GM21526 (cell line): ENCODE measurements around the gene CHRNA5.

Source experiments
- ATAC-seq: cut with Tn5 transposase; IDR thresholded peaks from one replicate; pipeline ENCODE4 v1.9.1; 2021; ENCODE audit warnings: moderate library complexity; ENCODE audit not compliant: unreplicated experiment, low FRiP score

The CHRNA5 gene

DNA sequence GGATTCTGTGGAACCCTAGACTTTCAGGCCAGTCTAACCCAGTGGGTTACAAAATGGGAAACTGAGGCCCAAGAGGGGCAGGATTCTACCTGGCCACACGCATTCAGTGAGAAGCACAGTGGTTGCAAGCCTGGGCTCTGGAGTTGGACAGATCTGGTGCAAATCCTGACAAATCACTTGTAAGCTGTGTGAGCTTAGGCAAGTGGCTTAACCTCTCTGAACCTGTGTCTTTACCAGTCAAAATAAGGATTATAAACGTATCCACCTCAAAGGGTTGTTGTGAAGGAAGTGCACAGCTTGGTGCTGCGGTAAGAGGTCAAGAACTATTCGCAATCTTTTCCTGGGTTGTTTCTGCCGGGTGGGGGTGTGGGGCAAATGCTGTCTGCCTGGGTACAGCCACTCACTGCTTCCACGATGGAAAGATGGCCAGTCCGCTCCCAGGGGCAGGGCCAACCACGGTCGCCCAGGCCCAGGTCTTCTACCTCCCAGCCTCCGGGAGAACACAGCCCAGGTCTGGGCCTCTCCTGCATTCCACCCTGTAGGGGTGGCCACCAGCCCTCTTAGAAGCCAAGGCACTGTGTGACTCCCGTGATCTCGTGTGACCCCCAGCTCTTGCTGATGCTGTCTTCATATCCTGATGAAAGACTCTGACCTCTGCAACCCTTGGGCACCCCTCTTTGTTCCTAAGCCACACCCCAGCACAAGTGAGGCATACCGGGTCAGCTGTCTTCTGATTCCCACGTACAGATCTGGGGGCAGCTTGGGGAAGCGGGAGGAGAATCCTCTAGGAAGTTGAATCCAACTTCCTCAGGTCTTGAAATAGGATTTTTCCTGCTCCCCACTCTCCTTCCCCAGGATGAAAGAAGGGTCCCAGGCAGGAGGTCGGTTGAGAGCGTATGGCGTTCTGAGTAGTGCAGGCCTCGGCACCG is 54.0 kb downstream of the CHRNA5 start:
- ATAC-seq, result no peak

- no peak for ATAC-seq
Observed at GRCh38 chr15:78620021-78620526, 54.8 kb downstream of the CHRNA5 start.

GRCh38 chr15:78620527-78621421 is 55.5 kb downstream of the CHRNA5 start, which contains the start of gene CHRNA3:
TSS of gene CHRNA3 (minus strand) at chr15:78620996. CDS start at chr15:78620794, 202 bp downstream.
- ATAC-seq, result no peak

DNA sequence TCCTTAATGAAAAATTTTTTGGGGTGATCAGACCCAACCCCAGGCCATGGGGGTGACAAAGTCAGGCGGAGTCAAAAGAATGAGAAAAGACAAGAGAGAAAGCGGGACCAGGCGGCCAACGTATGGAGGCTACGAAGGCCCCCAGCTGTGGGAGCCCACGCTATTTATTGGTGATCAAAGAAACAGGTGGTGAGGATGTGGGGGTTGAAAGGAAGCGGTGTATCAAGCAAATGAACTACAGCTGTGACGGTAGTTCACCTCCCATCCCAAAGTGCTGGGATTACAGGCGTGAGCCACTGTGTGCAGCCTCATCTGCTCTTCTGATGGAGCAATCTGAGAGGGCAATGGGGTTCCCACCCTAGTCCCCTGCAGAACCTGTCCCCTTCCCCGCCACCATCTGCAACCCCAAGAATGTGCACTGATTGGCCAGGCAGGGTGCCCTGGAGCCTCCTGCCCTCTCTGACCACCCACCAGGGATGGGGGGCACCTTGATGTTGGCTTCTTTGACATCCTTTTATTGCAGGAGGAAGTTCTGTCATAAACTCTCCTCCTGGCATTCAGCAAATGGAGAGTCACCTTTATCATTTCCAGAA is 56.6 kb downstream of the CHRNA5 start:
- ATAC-seq, result no peak

DNA sequence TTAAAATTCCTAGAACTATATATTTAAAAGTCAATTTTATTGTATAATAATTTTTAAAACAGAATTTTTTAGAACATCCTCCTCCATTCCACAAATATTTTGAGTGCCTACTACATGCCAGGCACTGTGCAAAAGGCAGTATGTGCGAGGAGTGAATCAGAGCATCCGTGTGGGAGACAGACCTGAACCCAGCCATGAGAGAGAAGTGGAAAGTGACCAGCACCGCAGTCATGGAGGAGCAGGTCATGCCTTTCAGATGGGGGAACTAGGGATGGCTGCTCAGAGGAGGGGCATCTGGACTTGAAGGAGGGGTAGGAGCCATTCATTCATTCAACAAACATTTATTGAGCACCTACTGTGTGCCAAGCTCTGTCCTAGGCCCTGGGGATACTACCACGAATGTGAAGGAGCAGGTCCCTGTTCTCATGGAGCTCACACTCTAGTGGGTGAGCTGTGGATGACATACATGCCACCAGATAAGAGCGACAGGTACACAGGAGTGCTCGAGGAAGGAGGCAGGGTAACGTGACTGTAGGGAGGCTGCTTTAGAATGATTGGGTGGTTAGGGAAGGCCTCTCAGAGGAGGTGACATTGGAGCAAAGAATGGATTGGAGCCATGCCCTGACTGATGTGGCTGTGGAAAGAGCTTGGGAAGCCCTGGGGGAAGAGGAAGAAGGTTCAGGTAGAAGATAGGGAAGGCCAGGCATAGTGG is 58.6 kb downstream of the CHRNA5 start:
- no peak for ATAC-seq

DNA sequence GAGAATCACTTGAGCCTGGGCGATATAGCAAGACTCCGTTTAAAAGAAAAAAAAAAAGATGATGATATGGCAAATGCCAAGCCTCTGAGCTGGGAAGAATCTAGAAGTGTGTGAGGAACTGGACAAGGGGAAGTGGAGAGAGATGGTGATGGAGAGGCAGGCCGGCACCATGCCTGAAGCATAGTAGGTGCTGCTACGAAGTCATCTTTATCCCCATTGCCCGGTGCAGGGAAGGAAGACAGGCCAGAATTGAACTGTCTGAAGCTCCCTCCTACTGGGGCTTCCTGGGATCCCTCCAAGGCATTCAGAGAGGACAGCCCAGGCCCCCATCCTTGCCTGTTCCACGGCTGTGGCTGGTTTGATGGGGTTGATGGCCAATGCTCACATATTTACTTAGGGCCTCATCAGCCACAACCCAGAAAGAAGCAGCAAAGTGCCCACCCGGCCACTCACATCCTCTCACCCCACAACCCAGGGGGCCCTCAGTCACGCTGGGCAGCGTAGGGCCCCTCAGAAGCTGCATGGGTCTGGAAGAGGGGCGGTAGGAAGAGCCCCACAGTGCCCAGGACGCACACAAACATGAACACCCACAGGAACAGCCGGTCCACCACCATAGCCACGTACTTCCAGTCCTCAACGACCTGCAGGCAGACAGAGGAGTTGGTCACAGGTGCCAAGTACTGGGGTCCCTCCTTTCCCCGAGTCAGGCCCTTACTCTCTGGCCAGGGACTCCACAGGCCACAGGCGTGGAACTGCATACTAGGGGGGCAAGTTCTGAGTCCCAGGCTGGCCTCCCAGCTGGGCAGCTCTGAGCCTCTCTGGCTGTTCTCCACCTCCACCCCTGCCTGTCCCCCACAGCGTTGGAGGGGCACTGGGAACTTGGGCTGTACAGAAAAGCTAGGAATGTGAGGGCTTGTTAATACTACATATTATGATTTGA is 59.6 kb downstream of the CHRNA5 start:
- no peak for ATAC-seq

DNA sequence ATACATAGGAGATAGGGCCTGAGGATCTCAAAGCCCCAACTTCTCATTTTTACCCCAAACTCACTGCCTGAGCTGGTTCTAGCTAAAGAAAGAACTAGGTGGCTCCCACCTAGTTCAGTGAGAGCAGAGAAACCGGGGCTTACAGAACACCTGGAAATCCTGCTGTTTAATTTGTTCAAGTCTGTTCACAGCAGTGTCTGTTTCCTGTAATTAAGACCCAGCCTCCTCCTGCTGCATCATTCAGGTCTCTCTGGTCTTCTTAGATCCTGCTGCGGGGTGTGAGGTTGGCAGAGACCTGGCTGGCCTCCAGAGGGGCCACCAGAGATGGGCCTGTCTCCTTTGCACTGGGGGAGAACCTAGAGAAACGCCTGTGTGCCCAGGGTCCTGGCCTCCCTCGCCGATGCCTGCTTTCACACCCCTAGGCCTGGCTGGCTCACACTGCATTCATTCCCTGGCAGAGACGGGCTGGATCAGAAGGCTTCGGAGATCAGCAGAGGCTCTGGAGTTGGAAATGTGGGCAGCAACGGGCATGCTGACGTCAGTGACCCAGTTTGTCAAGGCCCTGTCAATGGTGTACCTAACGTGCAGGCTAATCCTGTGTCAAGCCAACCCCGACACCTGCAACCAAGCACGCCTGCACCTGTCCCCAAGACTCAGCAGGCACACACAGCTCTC is 60.4 kb downstream of the CHRNA5 start:
- ATAC-seq, result no peak

- ATAC-seq, result no peak
Observed at GRCh38 chr15:78626381-78626995, 61.2 kb downstream of the CHRNA5 start.

DNA sequence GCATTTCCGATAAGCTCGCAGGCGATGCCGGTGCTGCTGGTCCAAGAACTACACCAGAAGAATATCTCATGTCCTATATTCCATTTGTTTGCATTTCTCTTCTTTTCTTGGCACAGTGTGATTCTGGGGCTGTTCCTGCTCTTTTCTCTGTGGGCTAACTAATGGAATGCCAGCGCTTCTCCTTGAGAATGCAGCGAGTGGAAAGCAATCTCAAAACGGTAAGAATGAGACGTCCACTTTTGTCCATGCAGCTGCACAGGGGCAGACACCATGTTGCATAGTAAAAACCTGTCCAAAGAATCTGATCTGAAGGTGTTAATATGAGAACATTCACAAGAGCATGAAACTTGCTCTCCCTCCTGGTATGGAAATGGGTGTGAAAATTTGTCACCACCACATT is 62.0 kb downstream of the CHRNA5 start:
- ATAC-seq, result no peak

DNA sequence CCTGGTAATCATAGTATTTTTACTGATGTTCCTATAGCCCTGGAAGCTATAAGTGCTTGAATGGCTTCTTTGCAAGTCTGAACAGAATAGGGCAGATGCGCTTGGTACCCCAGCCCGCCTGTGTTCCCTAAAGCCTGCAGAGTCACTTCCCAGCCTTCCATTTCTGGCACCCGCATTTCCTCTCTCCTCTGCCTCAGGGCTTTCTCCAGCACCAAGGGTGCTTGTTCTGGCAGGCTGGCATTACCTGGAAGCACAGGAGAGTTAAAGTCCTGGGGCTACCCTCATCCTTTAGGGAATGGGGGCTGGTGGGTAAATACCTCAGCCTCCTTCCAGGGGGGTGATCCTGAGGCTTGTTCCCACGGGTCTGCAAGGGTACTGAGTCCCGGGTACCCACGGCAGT is 62.9 kb downstream of the CHRNA5 start:
- no peak for ATAC-seq

DNA sequence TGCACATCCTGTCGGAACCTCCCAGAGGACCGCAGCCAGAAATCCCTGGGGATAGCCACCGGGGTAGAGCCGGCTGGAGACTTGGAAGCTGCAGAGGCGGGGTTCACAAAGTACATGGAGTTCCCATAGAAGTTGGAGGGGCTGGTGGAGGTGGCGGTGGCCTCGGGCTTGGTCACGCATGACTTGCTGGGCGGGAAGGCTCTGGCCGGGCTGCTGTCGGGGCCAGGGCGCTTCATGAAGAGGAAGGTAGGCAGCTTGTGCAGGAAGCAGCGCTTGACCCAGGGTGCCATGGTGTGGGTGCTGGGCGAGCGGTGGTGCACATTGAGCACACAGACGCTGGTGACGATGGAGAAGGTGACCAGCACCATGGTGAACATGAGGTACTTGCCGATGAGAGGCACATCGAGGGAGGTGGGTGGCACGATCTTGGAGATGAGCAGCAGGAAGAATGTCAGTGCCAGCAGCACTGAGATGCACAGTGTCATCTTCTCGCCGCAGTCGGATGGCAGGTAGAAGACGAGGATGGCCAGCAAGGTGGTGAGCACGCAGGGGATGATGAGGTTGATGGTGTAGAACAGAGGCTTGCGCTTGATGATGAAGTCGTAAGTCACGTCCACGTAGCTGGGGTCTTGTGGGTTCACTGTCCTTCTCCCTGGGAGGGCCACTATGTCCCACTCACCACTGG is 63.9 kb downstream of the CHRNA5 start:
- no peak for ATAC-seq

- ATAC-seq, result no peak
Observed at GRCh38 chr15:78629716-78630065, 64.4 kb downstream of the CHRNA5 start.

- no peak for ATAC-seq
Observed at GRCh38 chr15:78630886-78631633, 65.7 kb downstream of the CHRNA5 start.

DNA sequence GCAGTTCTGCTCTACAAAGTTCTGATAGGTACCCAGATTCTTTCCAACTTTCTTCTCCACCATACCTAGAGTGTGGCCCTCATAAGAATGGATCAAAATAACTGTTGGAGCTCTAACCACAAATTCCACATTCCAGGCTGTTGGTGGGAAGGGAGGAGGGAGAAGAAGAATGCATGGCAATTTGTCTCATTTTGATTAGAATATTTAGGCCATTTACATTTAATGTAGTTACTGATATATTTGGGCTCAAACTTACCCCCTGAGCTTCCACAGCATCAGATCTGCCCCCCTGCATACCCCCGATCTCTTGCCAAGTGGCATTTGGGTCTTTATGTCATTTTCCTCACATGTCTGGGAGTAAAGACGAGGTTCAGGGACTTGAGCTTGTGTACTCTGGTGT is 68.0 kb downstream of the CHRNA5 start:
- no peak for ATAC-seq

DNA sequence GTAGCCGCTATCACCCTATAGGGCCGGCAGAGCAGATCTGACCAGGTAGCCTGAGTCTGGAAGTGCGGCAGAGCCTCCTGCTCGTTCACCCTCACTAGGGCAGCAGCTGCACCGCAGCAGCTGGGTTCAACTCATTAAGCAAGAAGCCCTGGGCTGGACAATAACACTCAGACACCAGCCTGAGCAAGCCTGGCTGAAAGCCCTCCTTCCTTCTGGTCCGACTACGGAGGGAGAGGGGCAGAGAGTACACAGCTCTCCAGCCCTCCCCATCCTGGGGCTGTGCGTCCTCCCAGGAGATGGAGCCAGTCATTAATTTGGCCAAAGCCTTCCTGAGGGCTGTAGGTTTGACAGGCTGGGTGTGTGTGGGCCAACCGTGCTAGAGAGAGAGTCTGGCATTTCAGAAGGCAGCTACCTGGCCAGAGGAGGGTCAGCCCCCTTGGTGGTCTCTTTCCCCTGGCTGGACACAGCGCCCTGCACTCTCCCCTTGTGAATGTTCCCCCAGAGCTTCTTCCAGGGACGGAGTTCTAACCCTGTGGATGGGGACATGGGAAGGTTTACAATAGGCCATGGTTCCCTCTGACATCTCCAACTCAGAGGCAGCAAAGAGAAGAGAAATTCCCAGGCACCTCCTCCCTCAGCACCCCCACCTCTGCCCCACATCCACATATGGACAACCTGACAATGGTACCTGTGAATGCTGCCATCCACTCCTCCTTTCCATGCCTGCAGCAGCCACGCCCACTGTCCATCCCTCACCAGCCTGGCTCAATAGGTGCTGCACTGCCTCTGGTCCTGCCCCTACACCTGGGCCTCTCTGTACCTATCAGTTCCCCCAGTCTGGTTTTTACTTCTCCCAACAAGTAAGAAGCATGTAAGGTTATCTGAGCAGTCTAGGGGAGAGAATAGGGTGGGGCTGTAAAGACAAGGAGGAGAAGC is 69.2 kb downstream of the CHRNA5 start:
- ATAC-seq, result no peak

GRCh38 chr15:78635346-78635745 is 70.0 kb downstream of the CHRNA5 start:
- no peak for ATAC-seq
